ENCODE measurements around the gene PTDSS2.
"Not testable (repeated sequence)": the region's sequence is repeated elsewhere in the genome, so short reads cannot be mapped to it uniquely, and the experiment has no call there.

Gene PTDSS2

DNA sequence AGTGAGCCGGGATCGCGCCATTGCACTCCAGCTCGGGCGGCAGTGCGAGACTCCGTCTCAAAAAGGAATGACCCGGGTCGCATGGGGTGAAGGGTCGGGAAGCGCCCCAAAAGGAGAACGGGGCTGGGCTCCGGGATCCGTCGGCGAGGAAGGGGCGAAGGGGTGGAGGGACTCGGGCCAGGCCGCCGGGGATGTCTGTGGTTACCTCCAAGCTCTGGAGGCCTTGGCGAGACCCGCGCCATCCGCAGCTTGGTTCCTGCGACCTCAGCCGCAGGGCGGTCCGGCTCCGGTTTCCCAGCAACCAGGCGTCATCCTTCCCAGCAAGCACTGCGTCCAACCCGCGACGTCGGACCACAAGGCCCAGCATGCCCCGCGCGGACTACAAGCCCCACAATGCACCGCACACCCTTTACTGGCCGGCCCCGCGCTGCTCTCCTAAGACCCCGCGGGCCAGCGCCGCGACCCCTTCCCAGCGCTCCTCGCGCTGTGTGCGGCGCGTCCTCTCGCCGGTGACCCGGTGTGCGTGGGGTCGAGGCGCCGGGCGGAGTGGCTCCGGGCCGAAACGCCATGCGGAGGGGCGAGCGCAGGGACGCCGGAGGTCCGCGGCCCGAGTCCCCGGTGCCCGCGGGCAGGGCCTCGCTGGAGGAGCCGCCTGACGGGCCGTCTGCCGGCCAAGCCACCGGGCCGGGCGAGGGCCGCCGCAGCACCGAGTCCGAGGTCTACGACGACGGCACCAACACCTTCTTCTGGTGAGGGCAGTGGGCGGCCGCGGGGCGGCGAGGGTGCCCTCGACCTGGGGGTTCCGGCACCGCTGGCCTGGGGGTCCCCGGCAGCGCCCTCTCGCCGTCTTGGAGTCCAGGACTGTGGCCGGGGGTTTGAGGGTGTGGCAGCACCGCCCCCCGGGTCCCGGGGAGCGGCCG lies at the start of gene PTDSS2:
Gene PTDSS2, plus strand, starts transcription at position 391 of the 920 bp plus-strand sequence. Its CDS starts 177 bp downstream, at position 568.
- peak; percentile 94 for DNase-seq

GRCh38 chr11:401196-401595 lies 48.9 kb upstream of the PTDSS2 start:
- not testable (repeated sequence) for DNase-seq

DNA sequence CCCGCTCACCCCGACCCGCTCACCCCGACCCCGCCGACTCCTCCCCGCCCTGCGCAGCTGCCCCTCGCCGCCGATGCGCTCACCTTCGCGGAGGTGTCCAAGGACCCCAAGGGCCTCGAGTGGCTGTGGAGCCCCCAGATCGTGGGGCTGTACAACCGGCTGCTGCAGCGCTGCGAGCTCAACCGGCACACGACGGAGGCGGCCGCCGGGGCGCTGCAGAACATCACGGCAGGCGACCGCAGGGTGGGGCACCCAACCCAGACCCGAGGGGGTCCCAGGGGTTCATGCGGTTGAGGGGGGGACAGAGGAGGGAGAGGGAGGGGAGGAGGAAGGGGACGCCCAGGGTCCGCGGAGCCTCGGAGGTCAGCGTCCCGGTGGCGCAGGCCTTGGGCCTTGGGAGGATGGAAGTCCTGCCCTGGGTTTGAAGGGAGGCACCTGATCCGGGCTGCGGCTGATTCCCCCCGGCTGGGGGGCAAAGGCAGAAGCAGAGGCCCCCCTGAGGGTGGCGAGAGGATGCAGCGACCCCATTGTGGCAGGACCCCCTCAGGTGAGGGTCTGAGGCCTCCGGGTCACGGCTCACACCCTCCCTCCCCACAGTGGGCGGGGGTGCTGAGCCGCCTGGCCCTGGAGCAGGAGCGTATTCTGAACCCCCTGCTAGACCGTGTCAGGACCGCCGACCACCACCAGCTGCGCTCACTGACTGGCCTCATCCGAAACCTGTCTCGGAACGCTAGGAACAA lies 46.9 kb upstream of the PTDSS2 start:
- DNase-seq = no peak

DNA sequence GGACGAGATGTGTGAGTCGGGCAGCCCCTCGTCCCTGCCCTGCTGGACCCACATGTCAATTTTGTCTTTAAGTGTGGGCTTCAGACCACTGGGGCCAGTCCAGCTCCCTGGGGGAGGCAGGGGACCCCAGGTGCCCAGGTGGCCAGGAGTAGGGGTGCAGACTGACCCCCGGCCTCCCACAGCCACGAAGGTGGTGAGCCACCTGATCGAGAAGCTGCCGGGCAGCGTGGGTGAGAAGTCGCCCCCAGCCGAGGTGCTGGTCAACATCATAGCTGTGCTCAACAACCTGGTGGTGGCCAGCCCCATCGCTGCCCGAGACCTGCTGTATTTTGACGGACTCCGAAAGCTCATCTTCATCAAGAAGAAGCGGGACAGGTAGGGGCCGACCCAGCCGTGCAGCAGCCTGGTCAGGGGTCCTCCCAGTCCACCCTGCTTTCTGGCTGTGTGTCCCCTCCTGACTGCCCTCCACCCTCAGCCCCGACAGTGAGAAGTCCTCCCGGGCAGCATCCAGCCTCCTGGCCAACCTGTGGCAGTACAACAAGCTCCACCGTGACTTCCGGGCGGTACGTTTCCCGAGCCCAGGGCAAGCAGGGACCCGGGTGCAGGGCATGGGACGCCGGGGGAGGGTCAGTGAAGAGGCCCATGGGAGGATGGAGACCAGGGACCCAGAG lies 46.2 kb upstream of the PTDSS2 start:
- DNase-seq = no peak

DNA sequence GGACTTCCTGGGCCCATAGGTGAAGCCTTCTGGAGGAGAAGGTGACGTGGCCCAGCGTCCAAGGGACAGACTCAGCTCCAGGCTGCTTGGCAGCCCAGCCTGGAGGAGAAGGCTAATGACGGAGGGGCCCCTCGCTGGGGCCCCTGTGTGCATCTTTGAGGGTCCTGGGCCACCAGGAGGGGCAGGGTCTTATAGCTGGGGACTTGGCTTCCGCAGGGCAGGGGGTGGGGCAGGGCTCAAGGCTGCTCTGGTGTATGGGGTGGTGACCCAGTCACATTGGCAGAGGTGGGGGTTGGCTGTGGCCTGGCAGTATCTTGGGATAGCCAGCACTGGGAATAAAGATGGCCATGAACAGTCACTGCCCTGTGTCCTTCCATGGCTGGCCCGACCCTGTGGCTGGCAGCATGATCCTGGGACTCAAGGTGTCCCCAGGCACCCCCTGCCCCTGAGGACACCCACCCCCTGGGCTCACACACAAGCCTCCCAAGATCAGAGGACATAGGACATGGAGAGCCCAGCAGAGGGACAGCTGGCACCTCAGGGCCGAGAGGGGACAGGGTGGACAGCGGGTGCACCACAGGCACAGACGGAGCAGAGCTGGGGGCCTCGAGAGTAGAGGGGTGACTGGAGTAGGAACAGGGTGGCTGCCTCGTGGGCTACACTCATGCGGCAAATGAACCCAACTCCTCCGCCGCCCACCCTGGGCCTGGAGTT lies 45.4 kb upstream of the PTDSS2 start:
- DNase-seq = no peak

GRCh38 chr11:405323-405953 lies 44.6 kb upstream of the PTDSS2 start:
- no peak for DNase-seq

- DNase-seq = no peak
Observed at GRCh38 chr11:405954-406795, 43.9 kb upstream of the PTDSS2 start.

DNA sequence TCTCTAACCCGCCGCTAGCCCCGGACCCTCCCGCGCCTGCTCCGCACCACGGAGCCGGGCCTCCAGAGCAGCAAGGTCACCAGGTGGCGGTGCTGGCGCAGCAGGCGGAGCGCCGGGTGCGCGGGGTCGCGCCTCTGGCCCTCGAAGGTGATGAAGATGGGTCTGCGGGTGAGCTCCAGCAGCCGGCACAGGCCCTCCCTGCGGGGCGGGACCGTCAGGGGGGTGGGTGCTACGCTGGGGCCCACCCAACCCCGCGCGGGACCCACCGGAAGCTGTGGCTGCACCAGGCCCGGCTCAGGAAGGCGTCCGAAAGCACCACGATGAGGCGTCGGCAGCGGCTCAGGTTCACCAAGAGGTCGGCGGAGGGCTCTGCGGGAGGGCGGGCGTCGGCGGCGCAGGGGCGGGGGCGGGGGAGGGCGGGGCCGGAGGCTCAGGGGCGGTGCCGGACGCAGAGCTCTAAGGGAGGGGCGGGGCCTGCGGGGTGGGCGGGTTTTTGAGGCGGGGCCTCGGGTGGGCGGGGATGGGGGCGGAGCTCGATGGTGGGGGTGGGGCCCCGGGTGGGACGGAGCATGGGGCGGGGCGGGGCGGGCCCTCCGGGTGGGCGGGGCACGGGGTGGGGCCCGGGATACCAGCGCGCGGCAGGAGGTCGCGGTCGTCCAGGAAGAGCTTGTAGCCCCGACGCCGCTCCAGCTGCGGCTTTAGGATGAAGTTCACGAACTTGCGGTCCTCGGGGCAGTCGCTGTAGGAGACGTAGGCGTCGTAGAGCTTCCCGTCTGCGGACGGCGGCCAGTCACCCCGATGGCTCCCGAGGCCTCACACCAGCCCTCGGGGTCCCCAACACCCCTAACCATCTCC lies 43.1 kb upstream of the PTDSS2 start:
- peak; percentile 96 for DNase-seq

DNA sequence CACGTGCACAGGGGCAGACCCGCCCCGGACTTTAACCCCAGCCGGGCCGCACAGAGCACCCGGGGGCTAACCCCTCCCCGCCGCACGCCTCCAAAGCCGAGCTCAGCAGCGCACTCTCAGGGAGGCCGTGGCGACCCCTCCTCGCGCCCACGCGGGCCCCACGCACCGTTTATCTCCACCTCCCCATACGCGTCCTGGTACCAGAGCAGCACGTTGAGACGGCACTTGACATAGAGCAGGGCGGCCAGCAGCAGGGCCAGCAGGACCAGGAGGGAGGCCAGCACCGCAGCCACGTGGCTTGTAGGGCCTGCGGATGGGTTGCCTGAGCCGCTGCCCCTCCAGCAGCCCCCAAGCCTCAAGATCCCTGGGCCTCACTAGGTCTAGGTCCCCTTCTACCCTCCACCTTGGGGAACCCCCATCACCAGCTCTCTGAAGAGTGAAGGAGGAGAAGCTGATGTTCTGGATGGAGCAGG lies 42.4 kb upstream of the PTDSS2 start:
- DNase-seq = no peak

DNA sequence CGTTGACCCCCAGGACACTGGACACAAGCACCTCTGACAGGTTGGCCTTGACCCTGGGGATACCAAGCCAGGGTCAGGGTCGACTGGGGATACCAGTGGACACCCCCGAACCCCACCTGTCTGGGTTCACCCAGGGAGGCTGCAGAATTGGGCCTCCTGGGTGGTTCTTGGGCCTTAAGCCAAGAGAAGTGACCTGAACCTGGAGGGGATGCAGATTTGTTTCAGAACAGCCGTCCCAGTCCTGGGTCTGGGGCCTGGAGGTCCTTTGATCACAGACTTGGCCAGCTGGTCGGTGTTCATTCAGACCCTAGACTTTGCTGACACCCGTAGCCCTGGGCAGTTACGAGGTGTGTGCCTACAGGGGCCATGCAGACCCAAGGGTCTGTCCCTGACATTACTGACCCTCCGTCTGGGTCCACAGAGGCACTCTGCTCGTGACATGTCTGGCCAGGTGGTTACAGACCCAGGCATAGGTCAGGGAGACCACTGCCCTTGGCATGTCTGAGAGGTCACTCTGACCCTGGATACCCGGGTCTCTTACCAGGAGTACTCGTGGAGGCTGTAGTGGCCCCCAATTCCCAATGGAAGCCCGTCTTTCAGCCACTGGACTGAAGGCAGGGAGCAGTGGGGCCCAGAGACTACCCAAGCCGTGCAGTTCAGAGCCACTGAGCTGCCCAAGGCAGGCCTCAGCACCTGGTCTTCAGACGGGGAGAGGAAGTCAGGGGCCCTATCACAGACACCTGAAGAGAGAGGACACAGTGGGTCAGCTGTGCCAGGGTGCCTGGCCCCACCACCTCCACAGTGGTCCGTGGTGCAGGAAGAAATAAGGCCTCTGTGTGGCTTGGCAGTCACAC lies 41.7 kb upstream of the PTDSS2 start:
- no peak for DNase-seq

GRCh38 chr11:409008-409599 lies 41.0 kb upstream of the PTDSS2 start:
- DNase-seq = no peak

DNA sequence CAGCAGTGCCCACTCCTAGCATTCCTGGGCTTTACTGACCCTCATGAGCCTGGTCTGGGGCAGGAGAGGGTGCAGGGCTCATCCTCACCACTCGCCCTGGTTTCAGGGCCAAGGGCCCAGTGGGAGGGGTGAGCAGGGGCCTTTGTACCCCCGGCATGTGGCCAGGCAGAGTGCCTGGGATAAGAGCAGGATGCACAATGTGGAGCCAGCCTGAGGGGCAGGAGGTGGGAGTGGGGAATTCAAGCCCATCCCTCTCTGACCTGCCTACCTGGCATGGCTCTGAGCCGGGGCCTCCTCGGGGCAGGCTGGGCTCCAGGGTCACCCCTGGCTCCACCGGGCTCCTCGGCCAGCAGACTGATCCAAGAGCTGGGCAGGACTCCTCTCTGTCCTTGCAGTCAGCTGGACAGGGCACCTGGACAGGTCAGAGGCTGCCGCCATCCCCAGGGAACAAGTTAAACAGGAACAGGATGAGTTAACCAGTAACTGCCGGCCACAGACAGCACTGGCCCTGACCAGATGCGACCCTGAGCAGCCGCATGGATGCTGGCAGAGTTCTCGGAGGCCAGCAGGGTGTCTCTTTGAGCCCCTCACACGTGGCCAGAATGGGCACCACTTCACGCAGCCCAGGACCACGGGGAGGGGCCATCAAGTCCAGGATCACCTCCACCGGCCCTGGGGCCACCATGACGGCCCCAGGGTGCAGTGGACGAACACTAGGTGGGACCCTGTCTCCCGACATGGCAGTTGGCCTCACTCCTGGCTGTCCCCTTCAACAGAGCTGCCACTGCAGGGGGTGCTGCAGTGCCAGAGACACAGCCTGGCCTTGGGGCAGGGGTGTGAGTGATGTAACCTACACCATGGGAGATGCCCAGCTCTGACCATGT lies 40.2 kb upstream of the PTDSS2 start:
- no peak for DNase-seq

DNA sequence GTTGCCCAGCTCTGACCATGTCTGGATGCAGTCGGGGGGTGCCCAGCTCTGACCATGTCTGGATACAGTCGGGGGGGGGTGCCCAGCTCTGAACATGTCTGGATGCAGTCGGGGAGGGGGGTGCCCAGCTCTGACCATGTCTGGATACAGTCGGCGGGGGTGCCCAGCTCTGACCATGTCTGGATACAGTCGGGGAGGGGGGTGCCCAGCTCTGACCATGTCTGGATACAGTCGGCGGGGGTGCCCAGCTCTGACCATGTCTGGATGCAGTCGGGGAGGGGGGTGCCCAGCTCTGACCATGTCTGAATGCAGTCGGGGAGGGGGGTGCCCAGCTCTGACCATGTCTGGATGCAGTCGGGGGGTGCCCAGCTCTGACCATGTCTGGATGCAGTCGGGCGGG lies 39.4 kb upstream of the PTDSS2 start:
- DNase-seq = not testable (repeated sequence)

DNA sequence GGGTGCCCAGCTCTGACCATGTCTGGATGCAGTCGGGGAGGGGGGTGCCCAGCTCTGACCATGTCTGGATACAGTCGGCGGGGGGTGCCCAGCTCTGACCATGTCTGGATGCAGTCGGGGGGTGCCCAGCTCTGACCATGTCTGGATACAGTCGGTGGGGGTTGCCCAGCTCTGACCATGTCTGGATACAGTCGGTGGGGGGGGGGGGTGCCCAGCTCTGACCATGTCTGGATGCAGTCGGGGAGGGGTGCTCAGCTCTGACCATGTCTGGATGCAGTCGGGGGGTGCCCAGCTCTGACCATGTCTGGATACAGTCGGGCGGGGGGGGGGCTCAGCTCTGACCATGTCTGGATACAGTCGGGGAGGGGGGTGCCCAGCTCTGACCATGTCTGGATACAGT lies 38.6 kb upstream of the PTDSS2 start:
- DNase-seq = not testable (repeated sequence)

- no peak for DNase-seq
Observed at GRCh38 chr11:412641-413119, 37.4 kb upstream of the PTDSS2 start.

- no peak for DNase-seq
Observed at GRCh38 chr11:413120-414081, 36.7 kb upstream of the PTDSS2 start.

Measured in activated gamma-delta T cell treated with Interleukin-2 at 50 U/mL for 16 hours (primary cell).